Right lobe of liver (tissue), 4 donors: Measurements from ENCODE around the gene G2E3.

ENCODE experiments used
- POLR2A ChIP-seq: fragments of 450-650 bp; IDR thresholded peaks from one replicate; pipeline ENCODE4 v1.6.1; 2017; ENCODE audit warnings: antibody characterized with exemption, mild to moderate bottlenecking
- TF ChIP-seq, protein P1 (sequence below), 4 donors: fragments of 200-600 bp in 3 of 4; fragments of 450-650 bp in 1 of 4; IDR thresholded peaks; one replicate each; pipeline versions ENCODE4 v1.5.1 to v1.8.0; 2016 to 2022; ENCODE audit warnings: antibody characterized with exemption in 4 of 4, mild to moderate bottlenecking in 2 of 4
- donor health status: DM: no; HTN: no; CAD: no.
- donor health status: DM: no; HTN: no; CAD: no.
- donor health status: DM: no; HTN: yes; CAD: no.

- TF ChIP-seq, protein P1, sequence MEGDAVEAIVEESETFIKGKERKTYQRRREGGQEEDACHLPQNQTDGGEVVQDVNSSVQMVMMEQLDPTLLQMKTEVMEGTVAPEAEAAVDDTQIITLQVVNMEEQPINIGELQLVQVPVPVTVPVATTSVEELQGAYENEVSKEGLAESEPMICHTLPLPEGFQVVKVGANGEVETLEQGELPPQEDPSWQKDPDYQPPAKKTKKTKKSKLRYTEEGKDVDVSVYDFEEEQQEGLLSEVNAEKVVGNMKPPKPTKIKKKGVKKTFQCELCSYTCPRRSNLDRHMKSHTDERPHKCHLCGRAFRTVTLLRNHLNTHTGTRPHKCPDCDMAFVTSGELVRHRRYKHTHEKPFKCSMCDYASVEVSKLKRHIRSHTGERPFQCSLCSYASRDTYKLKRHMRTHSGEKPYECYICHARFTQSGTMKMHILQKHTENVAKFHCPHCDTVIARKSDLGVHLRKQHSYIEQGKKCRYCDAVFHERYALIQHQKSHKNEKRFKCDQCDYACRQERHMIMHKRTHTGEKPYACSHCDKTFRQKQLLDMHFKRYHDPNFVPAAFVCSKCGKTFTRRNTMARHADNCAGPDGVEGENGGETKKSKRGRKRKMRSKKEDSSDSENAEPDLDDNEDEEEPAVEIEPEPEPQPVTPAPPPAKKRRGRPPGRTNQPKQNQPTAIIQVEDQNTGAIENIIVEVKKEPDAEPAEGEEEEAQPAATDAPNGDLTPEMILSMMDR (IDR thresholded peaks at IDR 0.05) = no peak
- TF ChIP-seq POLR2A = no peak
Measured at GRCh38 chr14:30655658-30656057, 96.7 kb downstream of the G2E3 start.
